GM12878 (cell line): ENCODE results near the gene CYP46A1.

Source experiments
- CHD1 ChIP-seq: IDR thresholded peaks from 2 replicates; pipeline ENCODE4 v1.6.1; 2012; ENCODE audit warnings: low read depth, low read length, improper control_type of control experiment
- NFIC ChIP-seq: IDR thresholded peaks from 2 replicates; pipeline ENCODE4 v1.6.1; 2012; ENCODE audit warnings: low read depth, mild to moderate bottlenecking, inconsistent platforms, low read length, moderate library complexity
- POLR2A ChIP-seq: IDR thresholded peaks from 2 replicates; pipeline ENCODE4 v1.6.1; 2011; ENCODE audit warnings: low read depth, mild to moderate bottlenecking, low read length
- ZBED1 ChIP-seq: IDR thresholded peaks from 2 replicates; pipeline ENCODE4 v1.6.1; 2016; ENCODE audit warnings: borderline replicate concordance
- ZNF274 ChIP-seq: IDR thresholded peaks from one replicate; pipeline ENCODE4 v1.8.0; 2011; ENCODE audit not compliant: insufficient read length, insufficient read depth
- TF ChIP-seq, protein P1 (sequence below), 3 experiments: IDR thresholded peaks in 2 of 3; conservative IDR thresholded peaks in 1 of 3; 2 replicates each; pipeline ENCODE4 v1.5.1; 2011; ENCODE audit warnings: low read depth in 3 of 3, low read length in 3 of 3, mild to moderate bottlenecking in 3 of 3, control low read depth in 2 of 3, moderate library complexity in 2 of 3, inconsistent platforms in 1 of 3, mixed read lengths in 1 of 3; ENCODE audit not compliant: control insufficient read depth in 2 of 3, insufficient read depth in 1 of 3; ENCODE audit errors: extremely low read depth in 1 of 3
- TF ChIP-seq, protein P2 (sequence below): fragments of 450-650 bp; IDR thresholded peaks from 2 replicates; pipeline ENCODE4 v1.6.1; 2018; ENCODE audit warnings: borderline replicate concordance, mild to moderate bottlenecking; ENCODE audit not compliant: partially characterized antibody
- TF ChIP-seq, protein P3 (sequence below): fragments of 450-650 bp; formaldehyde crosslinking; IDR thresholded peaks from 2 replicates; pipeline ENCODE4 v1.4.0; 2020; ENCODE audit warnings: mild to moderate bottlenecking, moderate library complexity

DNA sequence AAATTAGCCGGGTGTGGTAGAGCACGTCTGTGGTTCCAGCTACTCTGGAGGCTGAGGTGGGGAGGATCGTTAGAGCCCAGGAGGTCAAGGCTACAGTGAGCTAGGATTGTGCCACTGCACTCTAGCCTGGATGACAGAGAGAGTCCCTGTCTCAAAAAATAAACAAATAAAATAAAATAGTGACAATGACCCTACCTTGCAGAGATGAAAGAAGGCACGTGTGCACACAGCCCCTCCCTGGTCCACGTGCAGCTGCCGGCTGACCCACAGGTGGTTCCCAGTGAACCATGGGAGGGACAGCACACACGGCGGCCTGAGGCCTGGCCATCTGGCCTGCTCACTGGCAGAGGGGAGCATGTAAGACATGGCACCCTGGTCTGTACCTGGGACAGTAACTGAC, 34.5 kb upstream of the CYP46A1 start:
- no peak for TF ChIP-seq ZNF274
- TF ChIP-seq CHD1: no peak
- TF ChIP-seq ZBED1: no peak
- TF ChIP-seq, protein P1, sequence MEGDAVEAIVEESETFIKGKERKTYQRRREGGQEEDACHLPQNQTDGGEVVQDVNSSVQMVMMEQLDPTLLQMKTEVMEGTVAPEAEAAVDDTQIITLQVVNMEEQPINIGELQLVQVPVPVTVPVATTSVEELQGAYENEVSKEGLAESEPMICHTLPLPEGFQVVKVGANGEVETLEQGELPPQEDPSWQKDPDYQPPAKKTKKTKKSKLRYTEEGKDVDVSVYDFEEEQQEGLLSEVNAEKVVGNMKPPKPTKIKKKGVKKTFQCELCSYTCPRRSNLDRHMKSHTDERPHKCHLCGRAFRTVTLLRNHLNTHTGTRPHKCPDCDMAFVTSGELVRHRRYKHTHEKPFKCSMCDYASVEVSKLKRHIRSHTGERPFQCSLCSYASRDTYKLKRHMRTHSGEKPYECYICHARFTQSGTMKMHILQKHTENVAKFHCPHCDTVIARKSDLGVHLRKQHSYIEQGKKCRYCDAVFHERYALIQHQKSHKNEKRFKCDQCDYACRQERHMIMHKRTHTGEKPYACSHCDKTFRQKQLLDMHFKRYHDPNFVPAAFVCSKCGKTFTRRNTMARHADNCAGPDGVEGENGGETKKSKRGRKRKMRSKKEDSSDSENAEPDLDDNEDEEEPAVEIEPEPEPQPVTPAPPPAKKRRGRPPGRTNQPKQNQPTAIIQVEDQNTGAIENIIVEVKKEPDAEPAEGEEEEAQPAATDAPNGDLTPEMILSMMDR (IDR thresholded peaks at IDR 0.05 in 2 of 3, conservative IDR thresholded peaks at IDR 0.05 in 1 of 3; ENCODE audit: control insufficient read depth in 2 of 3, extremely low read depth in 1 of 3, insufficient read depth in 1 of 3, low read depth in 3 of 3, low read length in 3 of 3): no peak
- TF ChIP-seq, protein P2, sequence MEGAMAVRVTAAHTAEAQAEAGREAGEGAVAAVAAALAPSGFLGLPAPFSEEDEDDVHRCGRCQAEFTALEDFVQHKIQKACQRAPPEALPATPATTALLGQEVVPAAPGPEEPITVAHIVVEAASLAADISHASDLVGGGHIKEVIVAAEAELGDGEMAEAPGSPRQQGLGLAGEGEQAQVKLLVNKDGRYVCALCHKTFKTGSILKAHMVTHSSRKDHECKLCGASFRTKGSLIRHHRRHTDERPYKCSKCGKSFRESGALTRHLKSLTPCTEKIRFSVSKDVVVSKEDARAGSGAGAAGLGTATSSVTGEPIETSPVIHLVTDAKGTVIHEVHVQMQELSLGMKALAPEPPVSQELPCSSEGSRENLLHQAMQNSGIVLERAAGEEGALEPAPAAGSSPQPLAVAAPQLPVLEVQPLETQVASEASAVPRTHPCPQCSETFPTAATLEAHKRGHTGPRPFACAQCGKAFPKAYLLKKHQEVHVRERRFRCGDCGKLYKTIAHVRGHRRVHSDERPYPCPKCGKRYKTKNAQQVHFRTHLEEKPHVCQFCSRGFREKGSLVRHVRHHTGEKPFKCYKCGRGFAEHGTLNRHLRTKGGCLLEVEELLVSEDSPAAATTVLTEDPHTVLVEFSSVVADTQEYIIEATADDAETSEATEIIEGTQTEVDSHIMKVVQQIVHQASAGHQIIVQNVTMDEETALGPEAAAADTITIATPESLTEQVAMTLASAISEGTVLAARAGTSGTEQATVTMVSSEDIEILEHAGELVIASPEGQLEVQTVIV: no peak
- TF ChIP-seq NFIC: no peak
- no peak for TF ChIP-seq POLR2A
- TF ChIP-seq, protein P3, sequence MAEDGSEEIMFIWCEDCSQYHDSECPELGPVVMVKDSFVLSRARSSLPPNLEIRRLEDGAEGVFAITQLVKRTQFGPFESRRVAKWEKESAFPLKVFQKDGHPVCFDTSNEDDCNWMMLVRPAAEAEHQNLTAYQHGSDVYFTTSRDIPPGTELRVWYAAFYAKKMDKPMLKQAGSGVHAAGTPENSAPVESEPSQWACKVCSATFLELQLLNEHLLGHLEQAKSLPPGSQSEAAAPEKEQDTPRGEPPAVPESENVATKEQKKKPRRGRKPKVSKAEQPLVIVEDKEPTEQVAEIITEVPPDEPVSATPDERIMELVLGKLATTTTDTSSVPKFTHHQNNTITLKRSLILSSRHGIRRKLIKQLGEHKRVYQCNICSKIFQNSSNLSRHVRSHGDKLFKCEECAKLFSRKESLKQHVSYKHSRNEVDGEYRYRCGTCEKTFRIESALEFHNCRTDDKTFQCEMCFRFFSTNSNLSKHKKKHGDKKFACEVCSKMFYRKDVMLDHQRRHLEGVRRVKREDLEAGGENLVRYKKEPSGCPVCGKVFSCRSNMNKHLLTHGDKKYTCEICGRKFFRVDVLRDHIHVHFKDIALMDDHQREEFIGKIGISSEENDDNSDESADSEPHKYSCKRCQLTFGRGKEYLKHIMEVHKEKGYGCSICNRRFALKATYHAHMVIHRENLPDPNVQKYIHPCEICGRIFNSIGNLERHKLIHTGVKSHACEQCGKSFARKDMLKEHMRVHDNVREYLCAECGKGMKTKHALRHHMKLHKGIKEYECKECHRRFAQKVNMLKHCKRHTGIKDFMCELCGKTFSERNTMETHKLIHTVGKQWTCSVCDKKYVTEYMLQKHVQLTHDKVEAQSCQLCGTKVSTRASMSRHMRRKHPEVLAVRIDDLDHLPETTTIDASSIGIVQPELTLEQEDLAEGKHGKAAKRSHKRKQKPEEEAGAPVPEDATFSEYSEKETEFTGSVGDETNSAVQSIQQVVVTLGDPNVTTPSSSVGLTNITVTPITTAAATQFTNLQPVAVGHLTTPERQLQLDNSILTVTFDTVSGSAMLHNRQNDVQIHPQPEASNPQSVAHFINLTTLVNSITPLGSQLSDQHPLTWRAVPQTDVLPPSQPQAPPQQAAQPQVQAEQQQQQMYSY: no peak
